Measurements from ENCODE around the gene H19.

- TF ChIP-seq POLR2A (IDR thresholded peaks at IDR 0.05; ENCODE audit: low read depth, low read length) (no peak), POLR2AphosphoS5 (IDR thresholded peaks at IDR 0.05; ENCODE audit: low read depth, low read length) (no peak)
Measured at GRCh38 chr11:1964348-1964747, 33.3 kb downstream of the H19 start.

Data from GM12892 (cell line).